ENCODE measurements around the gene LMF1. TPM values are rescaled to one million over a fixed set of nuclear protein-coding genes. Genes with fewer than 3 reads are reported as not detected.

The LMF1 gene
- total RNA-seq, 3 donors from 2014 or later (not counting 1 experiment from before 2014, with no cell fraction given): 28.2 to 42.2 (median 41.2) TPM

DNA sequence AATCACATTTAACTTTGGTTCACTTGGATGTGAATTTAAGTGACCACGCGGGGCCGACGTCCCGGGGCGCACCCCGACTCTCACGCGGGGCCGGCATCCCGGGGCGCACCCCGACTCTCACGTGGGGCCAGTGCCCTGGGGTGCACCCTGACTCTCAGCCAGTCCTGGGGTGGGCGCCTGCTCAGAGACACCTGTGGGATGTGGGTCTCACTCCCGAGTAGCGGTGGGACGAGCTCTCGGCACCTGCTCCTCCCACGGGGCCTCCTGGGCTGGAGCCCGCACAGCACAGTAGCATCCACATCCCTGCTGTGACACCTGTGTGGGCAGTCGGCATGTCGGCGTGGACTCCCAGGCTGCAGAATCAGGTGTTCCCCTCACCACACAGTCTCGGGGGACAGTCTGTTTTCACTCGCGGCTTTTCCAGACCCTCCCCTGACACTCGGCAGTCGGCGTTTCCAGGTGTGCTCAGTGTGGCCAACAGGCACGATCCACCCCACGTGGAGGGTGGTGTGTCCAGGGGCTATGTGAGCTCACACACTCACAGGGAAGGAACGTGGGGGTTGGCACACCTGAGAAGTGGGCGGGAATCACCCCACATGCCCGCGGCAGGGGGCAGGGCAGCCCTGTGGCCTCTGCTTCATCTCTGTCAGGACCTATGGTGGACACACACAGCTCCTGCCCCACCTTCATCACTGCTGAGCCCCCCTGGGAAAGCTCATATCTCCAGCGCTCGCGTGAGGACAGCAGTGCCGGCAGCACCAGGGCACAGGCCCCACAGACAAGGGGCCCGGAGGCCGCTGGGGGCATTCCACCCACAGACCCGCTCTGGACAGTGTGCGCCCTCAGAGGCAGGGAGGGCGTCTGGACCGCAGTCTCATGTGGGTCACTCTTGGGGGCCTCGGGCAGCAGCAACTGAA is 51.8 kb downstream of the LMF1 start:
- H3K27me3 Mint-ChIP-seq (ENCODE audit: low read depth in 2 of 2): no peaks in the 10 kb centered on the region

GRCh38 chr16:918068-918467 is 52.7 kb downstream of the LMF1 start:
- TF ChIP-seq CTCF (IDR thresholded peaks at IDR 0.05): no peak
- no peaks in the 10 kb centered on the region for H3K36me3 ChIP-seq (ENCODE audit: control insufficient read depth, insufficient read depth, low read length)
- WGBS (ENCODE audit: insufficient coverage): 93% methylated on average over 20 of the region's 20 CpGs
- no peaks in the 10 kb centered on the region for H3K4me1 Mint-ChIP-seq
- no peak overlapping the region for H3K4me3 Mint-ChIP-seq
- H3K27ac ChIP-seq (ENCODE audit: low read length): no peak overlapping the region
- ATAC-seq: no peak
- no peaks in the 10 kb centered on the region for H3K4me1 ChIP-seq (ENCODE audit: control insufficient read depth, insufficient read depth, low read length)
- H3K27ac Mint-ChIP-seq: no peak overlapping the region
- no peaks in the 10 kb centered on the region for H3K27me3 ChIP-seq (ENCODE audit: control insufficient read depth, insufficient read depth, low read length)
- no peaks in the 10 kb centered on the region for H3K27me3 Mint-ChIP-seq (ENCODE audit: low read depth in 2 of 2)
- no peaks in the 10 kb centered on the region for H3K36me3 Mint-ChIP-seq
- intact Hi-C loops (cut with micrococcal nuclease): no loop called here
- H3K4me3 ChIP-seq (ENCODE audit: low read length): no peak overlapping the region
- H3K9me3 ChIP-seq (ENCODE audit: control insufficient read depth, insufficient read depth, low read length): no peaks in the 10 kb centered on the region
- no peaks in the 10 kb centered on the region for H3K9me3 Mint-ChIP-seq
- DNase-seq: no peak

More for the DNA sequence above, 51.8 kb downstream of the LMF1 start:
- no peaks in the 10 kb centered on the region for H3K4me1 ChIP-seq (ENCODE audit: control insufficient read depth, insufficient read depth, low read length)
- no peaks in the 10 kb centered on the region for H3K4me1 Mint-ChIP-seq
- H3K4me3 ChIP-seq (ENCODE audit: low read length): no peak overlapping the region
- no peaks in the 10 kb centered on the region for H3K9me3 ChIP-seq (ENCODE audit: control insufficient read depth, insufficient read depth, low read length)
- intact Hi-C loops (cut with micrococcal nuclease): no loop called here
- no peaks in the 10 kb centered on the region for H3K36me3 ChIP-seq (ENCODE audit: control insufficient read depth, insufficient read depth, low read length)
- TF ChIP-seq CTCF (IDR thresholded peaks at IDR 0.05): no peak
- no peak for ATAC-seq
- DNase-seq: no peak
- 96% methylated on average over 47 of the region's 47 CpGs for WGBS (ENCODE audit: insufficient coverage)
- H3K27ac ChIP-seq (ENCODE audit: low read length): no peak overlapping the region
- H3K4me3 Mint-ChIP-seq: no peak overlapping the region
- H3K27ac Mint-ChIP-seq: no peak overlapping the region
- H3K9me3 Mint-ChIP-seq: no peaks in the 10 kb centered on the region
- H3K36me3 Mint-ChIP-seq: no peaks in the 10 kb centered on the region
- H3K27me3 ChIP-seq (ENCODE audit: control insufficient read depth, insufficient read depth, low read length): no peaks in the 10 kb centered on the region

- no peaks in the 10 kb centered on the region for H3K4me1 Mint-ChIP-seq
- H3K36me3 ChIP-seq (ENCODE audit: control insufficient read depth, insufficient read depth, low read length): no peaks in the 10 kb centered on the region
- no peaks in the 10 kb centered on the region for H3K4me1 ChIP-seq (ENCODE audit: control insufficient read depth, insufficient read depth, low read length)
- 97% methylated on average over 21 of the region's 21 CpGs for WGBS (ENCODE audit: insufficient coverage)
- H3K27me3 ChIP-seq (ENCODE audit: control insufficient read depth, insufficient read depth, low read length): no peaks in the 10 kb centered on the region
- H3K4me3 Mint-ChIP-seq: no peak overlapping the region
- no peak overlapping the region for H3K27ac ChIP-seq (ENCODE audit: low read length)
- no peaks in the 10 kb centered on the region for H3K9me3 ChIP-seq (ENCODE audit: control insufficient read depth, insufficient read depth, low read length)
- ATAC-seq: no peak
- no peak overlapping the region for H3K27ac Mint-ChIP-seq
- no peaks in the 10 kb centered on the region for H3K36me3 Mint-ChIP-seq
- no peak overlapping the region for H3K4me3 ChIP-seq (ENCODE audit: low read length)
- H3K27me3 Mint-ChIP-seq (ENCODE audit: low read depth in 2 of 2): no peaks in the 10 kb centered on the region
- TF ChIP-seq CTCF (IDR thresholded peaks at IDR 0.05): no peak
- intact Hi-C loops (cut with micrococcal nuclease): no loop called here
- DNase-seq: no peak
- no peaks in the 10 kb centered on the region for H3K9me3 Mint-ChIP-seq
These were observed 53.2 kb downstream of the LMF1 start for GRCh38 chr16:917591-918061.

Data from natural killer cell (primary cell).